ENCODE results near the gene ILKAP.
"Not testable (repeated sequence)": the region's sequence is repeated elsewhere in the genome, so short reads cannot be mapped to it uniquely, and the experiment has no call there.

The ILKAP gene

GRCh38 chr2:238207006-238207405 is 3.5 kb upstream of the ILKAP start:
- no peak for DNase-seq (ENCODE audit: low read depth, low spot score)
- no peak overlapping the region for H3K4me3 ChIP-seq (ENCODE audit: low read length)

- peak overlapping the region; percentile 69 for H3K4me3 ChIP-seq (ENCODE audit: low read length)
- DNase-seq (ENCODE audit: low read depth, low spot score) = no peak
Measured at GRCh38 chr2:238203973-238204683, 633 bp upstream of the ILKAP start.

- peak; percentile 48 for DNase-seq (ENCODE audit: low read depth, low spot score)
- H3K4me3 ChIP-seq (ENCODE audit: low read length) = peak overlapping the region; percentile 74
Measured at GRCh38 chr2:238202326-238203093, 985 bp downstream of the ILKAP start.

- no peak for DNase-seq (ENCODE audit: low read depth, low spot score)
- no peak overlapping the region for H3K4me3 ChIP-seq (ENCODE audit: low read length)
Measured at GRCh38 chr2:238190445-238190844, 13.1 kb downstream of the ILKAP start.

GRCh38 chr2:238187618-238188548 is 15.6 kb downstream of the ILKAP start:
- no peak for DNase-seq (ENCODE audit: low read depth, low spot score)
- no peak overlapping the region for H3K4me3 ChIP-seq (ENCODE audit: low read length)

- DNase-seq (ENCODE audit: low read depth, low spot score) = no peak
- no peak overlapping the region for H3K4me3 ChIP-seq (ENCODE audit: low read length)
Measured at GRCh38 chr2:238183821-238184220, 19.7 kb downstream of the ILKAP start.

GRCh38 chr2:238182362-238182761 is 21.1 kb downstream of the ILKAP start:
- H3K4me3 ChIP-seq (ENCODE audit: low read length) = no peak overlapping the region
- no peak for DNase-seq (ENCODE audit: low read depth, low spot score)

- H3K4me3 ChIP-seq (ENCODE audit: low read length) = no peak overlapping the region
- no peak for DNase-seq (ENCODE audit: low read depth, low spot score)
Measured at GRCh38 chr2:238180554-238180953, 22.9 kb downstream of the ILKAP start.

GRCh38 chr2:238176613-238177012 is 26.9 kb downstream of the ILKAP start:
- no peak overlapping the region for H3K4me3 ChIP-seq (ENCODE audit: low read length)
- DNase-seq (ENCODE audit: low read depth, low spot score) = no peak

- DNase-seq (ENCODE audit: low read depth, low spot score) = no peak
- no peak overlapping the region for H3K4me3 ChIP-seq (ENCODE audit: low read length)
Measured at GRCh38 chr2:238174701-238175100, 28.8 kb downstream of the ILKAP start.

- H3K4me3 ChIP-seq (ENCODE audit: low read length) = no peak overlapping the region
- no peak for DNase-seq (ENCODE audit: low read depth, low spot score)
Measured at GRCh38 chr2:238174291-238174690, 29.2 kb downstream of the ILKAP start.

GRCh38 chr2:238173692-238174091 is 29.8 kb downstream of the ILKAP start:
- H3K4me3 ChIP-seq (ENCODE audit: low read length) = no peak overlapping the region
- DNase-seq (ENCODE audit: low read depth, low spot score) = no peak

- no peak for DNase-seq (ENCODE audit: low read depth, low spot score)
- H3K4me3 ChIP-seq (ENCODE audit: low read length) = no peak overlapping the region
Measured at GRCh38 chr2:238172439-238172838, 31.1 kb downstream of the ILKAP start.

GRCh38 chr2:238171575-238172187 is 31.8 kb downstream of the ILKAP start:
- H3K4me3 ChIP-seq (ENCODE audit: low read length) = no peak overlapping the region
- no peak for DNase-seq (ENCODE audit: low read depth, low spot score)

GRCh38 chr2:238171072-238171431 is 32.4 kb downstream of the ILKAP start:
- not testable (repeated sequence) for H3K4me3 ChIP-seq (ENCODE audit: low read length); DNase-seq (ENCODE audit: low read depth, low spot score)

- DNase-seq (ENCODE audit: low read depth, low spot score) = no peak
- no peak overlapping the region for H3K4me3 ChIP-seq (ENCODE audit: low read length)
Measured at GRCh38 chr2:238170386-238171071, 33.0 kb downstream of the ILKAP start.

- H3K4me3 ChIP-seq (ENCODE audit: low read length) = no peak overlapping the region
- no peak for DNase-seq (ENCODE audit: low read depth, low spot score)
Measured at GRCh38 chr2:238169708-238170251, 33.7 kb downstream of the ILKAP start.

GRCh38 chr2:238169048-238169707 is 34.3 kb downstream of the ILKAP start:
- no peak overlapping the region for H3K4me3 ChIP-seq (ENCODE audit: low read length)
- no peak for DNase-seq (ENCODE audit: low read depth, low spot score)

Data from Jurkat, Clone E6-1 (cell line).